Testis (tissue), 2 donors: ENCODE results near the gene SPAST.
"Not testable (repeated sequence)": the region's sequence is repeated elsewhere in the genome, so short reads cannot be mapped to it uniquely, and the experiment has no call there.

ENCODE experiments used
- CTCF ChIP-seq, 3 experiments: fragments of 450-650 bp in 2 of 3; fragments of 200-600 bp in 1 of 3; sonication (generic) in 1 of 3; IDR thresholded peaks; one replicate each; pipeline ENCODE4 v1.5.1; 2016 to 2019; ENCODE audit warnings: antibody characterized with exemption in 3 of 3, mild to moderate bottlenecking in 2 of 3, moderate library complexity in 1 of 3
- POLR2A ChIP-seq: fragments of 450-650 bp; IDR thresholded peaks from one replicate; pipeline ENCODE4 v1.6.1; 2017; ENCODE audit warnings: antibody characterized with exemption, mild to moderate bottlenecking, moderate library complexity

GRCh38 chr2:32203428-32203827 is 140.1 kb downstream of the SPAST start:
- TF ChIP-seq POLR2A; CTCF (IDR thresholded peaks at IDR 0.05): not testable (repeated sequence)
